Measurements from ENCODE around the gene PTPRZ1.

PTPRZ1 gene

GRCh38 chr7:122056977-122057376 lies 184.0 kb downstream of the PTPRZ1 start:
- TF ChIP-seq GABPA (IDR thresholded peaks at IDR 0.05; ENCODE audit: low read depth), result no peak
- no peak for TF ChIP-seq POLR2AphosphoS5 (IDR thresholded peaks at IDR 0.05; ENCODE audit: low read depth)
- TF ChIP-seq REST (IDR thresholded peaks at IDR 0.05; ENCODE audit: insufficient replicate concordance, low read depth), result no peak
- no peak for TF ChIP-seq CTCF (IDR thresholded peaks at IDR 0.05; ENCODE audit: insufficient read depth, low read length)
- TF ChIP-seq SPI1 (IDR thresholded peaks at IDR 0.05; ENCODE audit: borderline replicate concordance, low read depth), result no peak
- no peak overlapping the region for H3K4me3 ChIP-seq (replicated peaks; ENCODE audit: insufficient read depth, low read length)
- DNase-seq (ENCODE audit: low read depth in 1 of 2, low spot score in 1 of 2), result no peak
- H3K27ac ChIP-seq (replicated peaks), result no peak overlapping the region
- no peaks in the 10 kb centered on the region for H3K27me3 ChIP-seq (ENCODE audit: insufficient read depth, poor library complexity, severe bottlenecking)

GRCh38 chr7:122059542-122059941 lies 186.6 kb downstream of the PTPRZ1 start:
- no peak for DNase-seq (ENCODE audit: low read depth in 1 of 2, low spot score in 1 of 2)
- TF ChIP-seq GABPA (IDR thresholded peaks at IDR 0.05; ENCODE audit: low read depth) (no peak), POLR2AphosphoS5 (IDR thresholded peaks at IDR 0.05; ENCODE audit: low read depth) (no peak), REST (IDR thresholded peaks at IDR 0.05; ENCODE audit: insufficient replicate concordance, low read depth) (no peak), SPI1 (IDR thresholded peaks at IDR 0.05; ENCODE audit: borderline replicate concordance, low read depth) (no peak), CTCF (IDR thresholded peaks at IDR 0.05; ENCODE audit: insufficient read depth, low read length) (no peak)
- Histone ChIP-seq H3K27me3 (ENCODE audit: insufficient read depth, poor library complexity, severe bottlenecking) (no peaks in the 10 kb centered on the region), H3K4me3 (replicated peaks; ENCODE audit: insufficient read depth, low read length) (no peak overlapping the region), H3K27ac (replicated peaks) (no peak overlapping the region)

GRCh38 chr7:122063146-122063545 lies 190.2 kb downstream of the PTPRZ1 start:
- no peak for TF ChIP-seq POLR2AphosphoS5 (IDR thresholded peaks at IDR 0.05; ENCODE audit: low read depth)
- no peak for TF ChIP-seq GABPA (IDR thresholded peaks at IDR 0.05; ENCODE audit: low read depth)
- no peak for TF ChIP-seq CTCF (IDR thresholded peaks at IDR 0.05; ENCODE audit: insufficient read depth, low read length)
- no peak for TF ChIP-seq SPI1 (IDR thresholded peaks at IDR 0.05; ENCODE audit: borderline replicate concordance, low read depth)
- TF ChIP-seq REST (IDR thresholded peaks at IDR 0.05; ENCODE audit: insufficient replicate concordance, low read depth), result no peak
- DNase-seq (ENCODE audit: low read depth in 1 of 2, low spot score in 1 of 2), result no peak

More at GRCh38 chr7:122063146-122063545, 190.2 kb downstream of the PTPRZ1 start:
- no peak overlapping the region for H3K27ac ChIP-seq (replicated peaks)
- H3K4me3 ChIP-seq (replicated peaks; ENCODE audit: insufficient read depth, low read length), result no peak overlapping the region
- no peaks in the 10 kb centered on the region for H3K27me3 ChIP-seq (ENCODE audit: insufficient read depth, poor library complexity, severe bottlenecking)

Data from HL-60 (cell line).